ENCODE measurements around the gene COL23A1. TPM values are rescaled to one million over a fixed set of nuclear protein-coding genes. Genes with fewer than 3 reads are reported as not detected.

Gene COL23A1
- total and polyA plus RNA-seq, 2 of the 8 experiments (the other 6 are each of a cell fraction or from before 2014, with no cell fraction given) = 3.1 to 4.7 TPM

GRCh38 chr5:178287091-178287790 lies 303.0 kb downstream of the COL23A1 start:
- Histone ChIP-seq H3K4me2 (ENCODE audit: insufficient read depth in 1 of 2, low read depth in 2 of 2, low read length in 2 of 2) (no peak overlapping the region), H3K14ac (ENCODE audit: insufficient read length) (no peak overlapping the region), H4K5ac (ENCODE audit: insufficient read length, low read depth, low read length) (no peak overlapping the region), H3K18ac (ENCODE audit: extremely low read depth, low read length) (no peak overlapping the region), H3K27ac (ENCODE audit: low read depth, low read length) (no peak overlapping the region), H3K79me1 (ENCODE audit: low read depth, low read length) (no peaks in the 10 kb centered on the region), H3K4me3 (ENCODE audit: extremely low read depth in 1 of 4, insufficient read depth in 2 of 4, low read depth in 3 of 4, low read length in 4 of 4) (no peak overlapping the region), H3K4ac (replicated peaks; ENCODE audit: insufficient read length, low read depth, low read length) (no peak overlapping the region), H3K36me3 (ENCODE audit: control insufficient read depth in 2 of 4, insufficient read depth in 4 of 4, low read length in 3 of 4) (no peaks in the 10 kb centered on the region), H2BK15ac (ENCODE audit: low read length) (no peak overlapping the region), H3K4me1 (replicated peaks in 1 of 4; ENCODE audit: control insufficient read depth in 3 of 4, insufficient read depth in 4 of 4, low read length in 3 of 4) (peaks cover 0 to 4% (median 0%) of the 10 kb centered on the region in 4 experiments; a peak in 1 of 7 replicates), H3K27me3 (replicated peaks in 1 of 4; ENCODE audit: control insufficient read depth in 3 of 4, extremely low read depth in 1 of 4, insufficient read depth in 3 of 4, low read length in 3 of 4) (no peaks in the 10 kb centered on the region; a peak in 1 of 7 replicates), H4K91ac (replicated peaks; ENCODE audit: insufficient read length, low read length) (no peak overlapping the region), H2BK20ac (ENCODE audit: low read length) (no peak overlapping the region), H2BK120ac (replicated peaks; ENCODE audit: low read depth, low read length) (no peak overlapping the region), H3K23ac (ENCODE audit: insufficient read length) (no peak overlapping the region), H3K23me2 (ENCODE audit: low read depth, low read length) (no peaks in the 10 kb centered on the region), H2BK12ac (ENCODE audit: low read depth, low read length) (no peak overlapping the region), H2AFZ (ENCODE audit: low read length) (no peak overlapping the region), H2BK5ac (ENCODE audit: low read depth, low read length) (no peak overlapping the region), H2AK5ac (ENCODE audit: low read depth, low read length) (no peak overlapping the region), H4K8ac (ENCODE audit: extremely low read depth, insufficient read depth, low read length) (peak overlapping the region; percentile 58; the same call in 1 of the 2 replicates), H4K20me1 (replicated peaks in 1 of 2; ENCODE audit: control insufficient read depth in 1 of 2, insufficient read depth in 2 of 2, low read length in 2 of 2) (peaks cover 0 to 2% of the 10 kb centered on the region in 2 experiments), H3K56ac (replicated peaks; ENCODE audit: insufficient read length, low read depth, low read length) (no peak overlapping the region), H3K9me3 (ENCODE audit: insufficient read depth in 2 of 2, low read depth in 1 of 2, low read length in 1 of 2) (peaks cover 0 to 4% of the 10 kb centered on the region in 2 experiments; a peak in 1 of 4 replicates), H3K79me2 (ENCODE audit: control insufficient read depth in 1 of 2, insufficient read depth in 2 of 2, low read length in 2 of 2) (no peaks in the 10 kb centered on the region), H3K9ac (replicated peaks in 1 of 4; ENCODE audit: extremely low read depth in 1 of 4, low read depth in 3 of 4, low read length in 3 of 4) (no peak overlapping the region)
- FAIRE-seq = no peak
- TF ChIP-seq CEBPB (IDR thresholded peaks at IDR 0.05; ENCODE audit: low read depth, low read length) (no peak), EP300 (IDR thresholded peaks at IDR 0.05; ENCODE audit: borderline replicate concordance in 1 of 2, low read depth in 2 of 2, low read length in 2 of 2) (no peak), KDM4A (IDR thresholded peaks at IDR 0.05; ENCODE audit: low read depth, low read length, severe bottlenecking) (no peak), NANOG (IDR thresholded peaks at IDR 0.05; ENCODE audit: insufficient read depth, low read depth, low read length, poor library complexity, severe bottlenecking) (no peak), ATF3 (IDR thresholded peaks at IDR 0.05; ENCODE audit: insufficient read depth, low read depth, low read length) (no peak), RAD21 (IDR thresholded peaks at IDR 0.05 in 1 of 2, conservative IDR thresholded peaks at IDR 0.05 in 1 of 2; ENCODE audit: low read depth in 2 of 2, low read length in 2 of 2) (no peak)
- ChIA-PET CTCF (ENCODE audit: partially characterized antibody) (interaction anchor here (0.6 to 10.0 kb wide), 8 partner anchors 9 to 368 kb away, joined by 3 to 131 read pairs (median 4); partner anchors contain the start of gene COL23A1), POLR2A (ENCODE audit: partially characterized antibody) (interaction anchor here (1.2 kb wide), 1 partner anchor 15 kb away, joined by 3 read pairs; no protein-coding TSS in a partner anchor)
- no peak for DNase-seq (ENCODE audit: low read depth in 1 of 2, low spot score in 2 of 2)
- WGBS, 2 experiments (ENCODE audit: extremely low coverage in 1 of 2, insufficient coverage in 1 of 2, insufficient read length in 1 of 2, insufficient replicate concordance in 2 of 2, low coverage in 1 of 2, low lambda C conversion rate in 2 of 2, missing lambda C conversion rate in 1 of 2) = 84% methylated on average over 20 of the region's 20 CpGs; no CpG with 5 or more reads in 1 of the 2 experiments

Data from H1 (cell line).